NCI-H2081 treated with DMSO at 0.1 percent for 48 hours (cell line): Measurements from ENCODE around the gene SNRPA1.
"Not testable (repeated sequence)": the region's sequence is repeated elsewhere in the genome, so short reads cannot be mapped to it uniquely, and the experiment has no call there.

ENCODE experiments used
- DNase-seq: peaks from one replicate; lab custom pipeline; 2025; lab: John Stamatoyannopoulos, UW

SNRPA1 gene

GRCh38 chr15:101294731-101295606 is at the start of gene SNRPA1:
SNRPA1 (minus strand) TSS chr15:101295248; CDS start chr15:101295178, 70 bp downstream.
- peak; percentile 63 for DNase-seq

- DNase-seq: no peak
Measured at GRCh38 chr15:101342056-101342455, 47.0 kb upstream of the SNRPA1 start.

GRCh38 chr15:101338502-101339057 is 43.5 kb upstream of the SNRPA1 start:
- DNase-seq: no peak

GRCh38 chr15:101337976-101338375 is 42.9 kb upstream of the SNRPA1 start:
- no peak for DNase-seq

- not testable (repeated sequence) for DNase-seq
Measured at GRCh38 chr15:101333907-101334789, 39.1 kb upstream of the SNRPA1 start.

- no peak for DNase-seq
Measured at GRCh38 chr15:101332061-101332467, 37.0 kb upstream of the SNRPA1 start.

GRCh38 chr15:101329867-101330380 is 34.9 kb upstream of the SNRPA1 start:
- DNase-seq: no peak

- DNase-seq: no peak
Measured at GRCh38 chr15:101329309-101329863, 34.3 kb upstream of the SNRPA1 start.

- DNase-seq: no peak
Measured at GRCh38 chr15:101328001-101328400, 33.0 kb upstream of the SNRPA1 start.

- DNase-seq: no peak
Measured at GRCh38 chr15:101327147-101327740, 32.2 kb upstream of the SNRPA1 start.

- no peak for DNase-seq
Measured at GRCh38 chr15:101326462-101327146, 31.6 kb upstream of the SNRPA1 start.

GRCh38 chr15:101326026-101326315 is 30.9 kb upstream of the SNRPA1 start:
- no peak for DNase-seq

- no peak for DNase-seq
Measured at GRCh38 chr15:101325263-101326025, 30.4 kb upstream of the SNRPA1 start.

- no peak for DNase-seq
Measured at GRCh38 chr15:101324524-101325177, 29.6 kb upstream of the SNRPA1 start.

- no peak for DNase-seq
Measured at GRCh38 chr15:101323793-101324523, 28.9 kb upstream of the SNRPA1 start.

- DNase-seq: no peak
Measured at GRCh38 chr15:101322854-101323477, 27.9 kb upstream of the SNRPA1 start.

- no peak for DNase-seq
Measured at GRCh38 chr15:101322016-101322695, 27.1 kb upstream of the SNRPA1 start.

- DNase-seq: no peak
Measured at GRCh38 chr15:101320501-101321052, 25.5 kb upstream of the SNRPA1 start.
